OCI-LY7 (cell line): ENCODE results near the gene CLGN.

Experiments
- EZH2phosphoT487 ChIP-seq: fragments of 200-600 bp; sonication (generic); IDR thresholded peaks from 2 replicates; pipeline ENCODE4 v1.6.1; 2018; ENCODE audit warnings: low read depth, borderline replicate concordance, mild to moderate bottlenecking, mixed run types, antibody characterized with exemption, low read length, moderate library complexity, mixed read lengths
- TF ChIP-seq, protein P1 (sequence below): fragments of 200-600 bp; sonication (generic); conservative IDR thresholded peaks from 2 replicates; pipeline ENCODE4 v1.5.1; 2014; ENCODE audit warnings: mild to moderate bottlenecking, antibody characterized with exemption, low read length, moderate library complexity, mixed read lengths

DNA sequence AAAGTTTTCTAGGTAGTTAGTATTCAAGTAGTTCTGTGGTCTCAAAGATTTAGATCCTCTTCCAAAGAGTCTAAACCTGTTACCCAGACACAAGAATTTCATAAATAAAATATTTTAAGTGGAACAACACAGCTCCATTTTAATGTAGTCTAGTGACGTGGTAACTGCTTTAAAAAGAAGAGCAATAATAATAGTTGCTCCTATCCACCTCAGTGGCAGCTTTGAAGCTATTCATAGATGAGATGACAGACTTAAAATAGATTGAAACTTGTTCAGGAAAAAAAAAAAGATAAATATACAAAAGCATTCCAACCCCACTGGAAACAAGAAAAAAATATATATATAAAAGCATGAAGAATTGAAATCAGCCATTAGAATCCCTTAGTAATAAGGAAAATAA lies 39.4 kb downstream of the CLGN start:
- TF ChIP-seq, protein P1, sequence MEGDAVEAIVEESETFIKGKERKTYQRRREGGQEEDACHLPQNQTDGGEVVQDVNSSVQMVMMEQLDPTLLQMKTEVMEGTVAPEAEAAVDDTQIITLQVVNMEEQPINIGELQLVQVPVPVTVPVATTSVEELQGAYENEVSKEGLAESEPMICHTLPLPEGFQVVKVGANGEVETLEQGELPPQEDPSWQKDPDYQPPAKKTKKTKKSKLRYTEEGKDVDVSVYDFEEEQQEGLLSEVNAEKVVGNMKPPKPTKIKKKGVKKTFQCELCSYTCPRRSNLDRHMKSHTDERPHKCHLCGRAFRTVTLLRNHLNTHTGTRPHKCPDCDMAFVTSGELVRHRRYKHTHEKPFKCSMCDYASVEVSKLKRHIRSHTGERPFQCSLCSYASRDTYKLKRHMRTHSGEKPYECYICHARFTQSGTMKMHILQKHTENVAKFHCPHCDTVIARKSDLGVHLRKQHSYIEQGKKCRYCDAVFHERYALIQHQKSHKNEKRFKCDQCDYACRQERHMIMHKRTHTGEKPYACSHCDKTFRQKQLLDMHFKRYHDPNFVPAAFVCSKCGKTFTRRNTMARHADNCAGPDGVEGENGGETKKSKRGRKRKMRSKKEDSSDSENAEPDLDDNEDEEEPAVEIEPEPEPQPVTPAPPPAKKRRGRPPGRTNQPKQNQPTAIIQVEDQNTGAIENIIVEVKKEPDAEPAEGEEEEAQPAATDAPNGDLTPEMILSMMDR, result no peak
- no peak for TF ChIP-seq EZH2phosphoT487
